GM10266 (cell line): ENCODE results near the gene PRDM8.

Source experiments
- DNase-seq: peaks from one replicate; pipeline ENCODE4 v3.0.0; 2012; ENCODE audit errors: extremely low spot score
- TF ChIP-seq, protein P1 (sequence below): IDR thresholded peaks from 2 replicates; pipeline ENCODE4 v1.5.1; 2012; ENCODE audit warnings: mild to moderate bottlenecking, low read depth; ENCODE audit not compliant: control insufficient read depth, insufficient read depth; ENCODE audit errors: missing control alignments

Gene PRDM8

DNA sequence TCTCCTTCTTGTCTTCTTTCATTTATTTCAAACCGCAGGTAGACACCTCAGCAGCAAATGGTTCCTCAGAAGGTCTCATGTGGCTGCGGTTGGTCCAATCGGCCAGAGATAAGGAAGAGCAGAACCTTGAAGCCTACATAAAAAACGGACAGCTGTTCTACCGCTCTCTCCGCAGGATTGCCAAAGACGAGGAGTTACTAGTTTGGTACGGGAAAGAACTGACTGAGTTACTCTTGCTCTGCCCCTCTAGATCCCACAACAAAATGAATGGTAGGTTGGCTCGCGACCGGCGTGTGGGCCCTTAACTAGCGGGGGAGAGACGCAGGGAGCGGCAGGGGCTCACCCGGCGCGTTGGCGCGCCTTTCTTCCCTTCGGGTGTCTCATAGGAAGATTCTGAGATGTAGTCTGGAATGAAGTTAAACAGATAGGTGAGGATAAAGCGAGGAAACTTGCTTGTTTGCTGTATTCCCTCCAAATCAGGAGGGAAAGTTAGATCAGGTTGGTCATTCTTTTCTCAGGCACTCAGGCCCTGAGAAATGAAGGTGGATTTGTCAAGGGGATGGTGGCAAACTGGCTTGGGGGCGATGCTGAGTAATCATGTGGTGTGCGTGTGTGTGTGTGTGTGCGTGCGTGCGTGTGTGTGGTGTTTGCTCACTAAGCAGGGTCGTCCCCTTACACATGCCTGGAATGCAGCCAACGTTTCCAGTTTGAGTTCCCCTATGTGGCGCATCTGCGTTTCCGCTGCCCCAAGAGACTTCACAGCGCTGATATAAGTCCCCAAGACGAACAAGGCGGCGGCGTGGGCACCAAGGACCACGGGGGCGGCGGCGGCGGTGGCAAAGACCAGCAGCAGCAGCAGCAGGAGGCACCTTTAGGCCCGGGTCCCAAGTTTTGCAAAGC is 4.2 kb downstream of the PRDM8 start:
- TF ChIP-seq, protein P1, sequence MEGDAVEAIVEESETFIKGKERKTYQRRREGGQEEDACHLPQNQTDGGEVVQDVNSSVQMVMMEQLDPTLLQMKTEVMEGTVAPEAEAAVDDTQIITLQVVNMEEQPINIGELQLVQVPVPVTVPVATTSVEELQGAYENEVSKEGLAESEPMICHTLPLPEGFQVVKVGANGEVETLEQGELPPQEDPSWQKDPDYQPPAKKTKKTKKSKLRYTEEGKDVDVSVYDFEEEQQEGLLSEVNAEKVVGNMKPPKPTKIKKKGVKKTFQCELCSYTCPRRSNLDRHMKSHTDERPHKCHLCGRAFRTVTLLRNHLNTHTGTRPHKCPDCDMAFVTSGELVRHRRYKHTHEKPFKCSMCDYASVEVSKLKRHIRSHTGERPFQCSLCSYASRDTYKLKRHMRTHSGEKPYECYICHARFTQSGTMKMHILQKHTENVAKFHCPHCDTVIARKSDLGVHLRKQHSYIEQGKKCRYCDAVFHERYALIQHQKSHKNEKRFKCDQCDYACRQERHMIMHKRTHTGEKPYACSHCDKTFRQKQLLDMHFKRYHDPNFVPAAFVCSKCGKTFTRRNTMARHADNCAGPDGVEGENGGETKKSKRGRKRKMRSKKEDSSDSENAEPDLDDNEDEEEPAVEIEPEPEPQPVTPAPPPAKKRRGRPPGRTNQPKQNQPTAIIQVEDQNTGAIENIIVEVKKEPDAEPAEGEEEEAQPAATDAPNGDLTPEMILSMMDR, result no peak
- DNase-seq, result no peak

DNA sequence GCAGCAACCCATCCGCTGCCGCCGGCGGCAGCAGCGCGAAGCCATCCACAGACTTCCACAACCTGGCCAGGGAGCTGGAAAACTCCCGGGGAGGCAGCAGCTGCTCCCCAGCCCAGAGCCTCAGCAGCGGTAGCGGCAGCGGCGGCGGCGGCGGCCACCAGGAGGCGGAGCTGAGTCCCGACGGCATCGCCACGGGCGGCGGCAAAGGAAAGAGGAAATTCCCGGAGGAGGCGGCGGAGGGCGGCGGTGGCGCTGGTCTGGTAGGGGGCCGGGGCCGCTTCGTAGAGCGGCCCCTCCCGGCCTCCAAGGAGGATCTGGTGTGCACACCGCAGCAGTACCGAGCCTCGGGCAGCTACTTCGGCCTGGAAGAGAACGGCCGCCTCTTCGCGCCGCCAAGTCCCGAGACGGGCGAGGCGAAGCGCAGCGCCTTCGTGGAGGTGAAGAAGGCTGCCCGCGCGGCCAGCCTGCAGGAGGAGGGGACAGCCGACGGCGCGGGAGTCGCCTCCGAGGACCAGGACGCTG is 4.9 kb downstream of the PRDM8 start:
- DNase-seq, result peak; percentile 88
- TF ChIP-seq, protein P1, result peak; percentile 89

DNA sequence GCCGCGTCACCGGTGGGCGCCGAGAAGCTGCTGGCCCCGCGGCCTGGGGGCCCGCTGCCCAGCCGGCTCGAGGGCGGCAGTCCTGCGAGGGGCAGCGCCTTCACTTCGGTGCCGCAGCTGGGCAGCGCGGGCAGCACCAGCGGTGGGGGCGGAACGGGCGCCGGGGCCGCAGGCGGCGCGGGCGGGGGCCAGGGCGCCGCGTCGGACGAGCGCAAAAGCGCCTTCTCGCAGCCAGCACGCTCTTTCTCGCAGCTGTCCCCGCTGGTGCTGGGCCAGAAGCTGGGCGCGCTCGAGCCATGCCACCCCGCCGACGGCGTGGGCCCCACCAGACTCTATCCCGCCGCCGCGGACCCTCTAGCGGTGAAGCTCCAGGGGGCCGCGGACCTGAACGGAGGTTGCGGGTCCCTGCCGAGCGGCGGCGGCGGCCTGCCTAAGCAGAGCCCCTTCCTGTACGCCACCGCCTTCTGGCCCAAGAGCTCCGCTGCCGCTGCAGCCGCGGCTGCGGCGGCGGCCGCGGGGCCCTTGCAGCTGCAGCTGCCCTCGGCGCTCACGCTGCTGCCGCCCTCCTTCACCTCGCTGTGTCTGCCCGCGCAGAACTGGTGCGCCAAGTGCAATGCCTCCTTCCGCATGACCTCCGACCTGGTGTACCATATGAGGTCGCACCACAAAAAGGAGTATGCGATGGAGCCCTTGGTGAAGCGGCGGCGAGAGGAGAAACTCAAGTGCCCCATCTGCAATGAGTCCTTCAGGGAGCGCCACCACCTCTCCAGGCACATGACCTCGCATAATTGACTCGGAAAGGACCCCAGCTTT is 5.6 kb downstream of the PRDM8 start:
- TF ChIP-seq, protein P1, result no peak
- peak; percentile 56 for DNase-seq

DNA sequence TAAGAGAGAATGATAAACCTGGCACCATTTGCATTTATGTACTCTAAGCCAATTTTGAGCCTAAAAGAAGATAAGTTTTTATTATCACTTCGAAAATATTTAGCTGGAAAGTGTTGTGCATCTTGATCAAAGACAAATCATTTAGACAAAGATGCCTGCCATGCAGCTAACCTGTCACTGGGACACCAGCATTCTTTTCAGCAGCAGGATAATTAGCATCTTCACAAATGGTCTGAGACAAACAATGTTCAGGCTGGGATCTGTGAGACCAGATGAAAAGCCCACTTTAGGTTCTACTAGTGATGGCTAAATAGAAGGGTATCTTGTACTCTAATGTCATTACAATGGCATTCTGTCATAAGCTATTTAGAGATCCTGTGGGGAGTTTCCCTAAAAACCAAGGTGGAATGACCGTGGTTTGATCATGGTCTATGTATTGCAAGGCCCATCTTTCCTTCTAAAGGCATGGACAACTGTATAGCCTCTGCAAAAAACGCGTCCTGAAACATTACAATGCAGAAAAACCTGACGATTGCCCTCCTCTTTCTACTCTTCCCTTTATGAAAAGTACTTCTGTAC is 7.2 kb downstream of the PRDM8 start:
- TF ChIP-seq, protein P1, result no peak
- no peak for DNase-seq

DNA sequence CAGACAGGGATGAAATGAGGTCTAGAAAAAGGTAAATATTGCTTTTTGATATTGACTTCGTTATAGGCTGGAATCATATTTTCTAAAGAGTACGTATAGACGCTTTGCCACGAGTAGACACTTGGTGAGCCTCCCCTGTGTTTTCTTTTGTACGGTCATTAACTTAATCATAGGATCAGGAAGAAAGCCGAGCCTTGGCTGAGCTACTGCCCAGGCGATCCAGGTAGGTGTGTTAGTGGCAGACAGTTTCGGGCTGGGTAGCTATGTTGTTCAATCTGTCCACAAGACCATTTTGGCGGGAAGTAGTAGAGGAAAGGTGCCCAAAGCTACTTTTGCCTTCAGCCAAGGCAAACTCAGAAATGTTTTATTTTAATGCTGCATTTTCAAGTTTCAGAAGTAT is 8.8 kb downstream of the PRDM8 start:
- TF ChIP-seq, protein P1, result no peak
- DNase-seq, result no peak

DNA sequence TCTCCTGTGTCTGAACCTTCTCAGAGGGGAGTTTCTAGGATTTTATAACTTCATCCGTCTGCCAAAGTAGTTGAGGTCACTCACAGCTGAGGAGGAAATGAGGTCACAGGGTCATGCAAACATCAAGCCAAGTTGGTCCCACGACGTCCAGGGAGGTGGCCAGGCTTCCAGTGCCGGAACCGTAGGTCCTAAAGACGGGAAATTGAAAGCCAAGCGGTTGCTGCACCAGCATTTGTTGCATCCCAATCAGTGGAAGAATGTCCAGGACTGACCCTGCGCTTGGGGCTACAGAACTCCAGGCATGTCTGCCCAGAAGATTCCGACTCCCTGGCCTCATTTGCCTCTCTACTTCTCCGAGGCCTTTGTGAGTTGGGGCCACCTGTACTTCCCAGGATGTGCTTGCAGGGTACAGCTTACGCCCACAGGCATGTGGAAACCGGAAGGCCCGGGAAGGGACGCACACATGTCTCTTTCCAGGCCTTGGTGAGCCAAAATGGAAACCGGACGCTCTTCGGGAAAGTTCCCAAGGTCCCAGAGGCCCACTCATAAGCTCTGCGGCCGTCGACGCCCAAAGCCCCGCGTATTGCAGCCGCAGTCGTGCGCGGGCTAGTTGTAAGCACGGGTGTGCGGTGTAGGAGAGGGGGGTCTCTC is 9.3 kb downstream of the PRDM8 start:
- DNase-seq, result no peak
- TF ChIP-seq, protein P1, result no peak
